GM18511 (cell line): ENCODE data around the gene SLC25A33.

Source experiments
- ATAC-seq: cut with Tn5 transposase; IDR thresholded peaks from one replicate; pipeline ENCODE4 v1.9.1; 2021; ENCODE audit warnings: mild to moderate bottlenecking, moderate library complexity; ENCODE audit not compliant: unreplicated experiment

Gene SLC25A33

GRCh38 chr1:9586147-9586766 is 47.0 kb downstream of the SLC25A33 start:
- no peak for ATAC-seq

- peak; percentile 83 for ATAC-seq
Observed at GRCh38 chr1:9588551-9589143, 49.4 kb downstream of the SLC25A33 start, which contains the start of gene TMEM201. Gene TMEM201, plus strand, starts transcription at chr1:9588911. Its CDS starts 20 bp downstream, at chr1:9588931.

GRCh38 chr1:9589144-9589718 is 50.0 kb downstream of the SLC25A33 start:
- ATAC-seq: peak; percentile 10

GRCh38 chr1:9589719-9590157 is 50.5 kb downstream of the SLC25A33 start:
- no peak for ATAC-seq

- no peak for ATAC-seq
Observed at GRCh38 chr1:9590201-9590600, 50.9 kb downstream of the SLC25A33 start.

GRCh38 chr1:9590945-9591668 is 51.8 kb downstream of the SLC25A33 start:
- ATAC-seq: no peak

GRCh38 chr1:9591669-9592509 is 52.6 kb downstream of the SLC25A33 start:
- no peak for ATAC-seq

GRCh38 chr1:9592510-9593075 is 53.3 kb downstream of the SLC25A33 start:
- ATAC-seq: no peak

GRCh38 chr1:9593147-9593491 is 53.9 kb downstream of the SLC25A33 start:
- no peak for ATAC-seq

- no peak for ATAC-seq
Observed at GRCh38 chr1:9593492-9594465, 54.5 kb downstream of the SLC25A33 start.

GRCh38 chr1:9594471-9595155 is 55.3 kb downstream of the SLC25A33 start:
- no peak for ATAC-seq

GRCh38 chr1:9595156-9595967 is 56.1 kb downstream of the SLC25A33 start:
- no peak for ATAC-seq

GRCh38 chr1:9595968-9596340 is 56.7 kb downstream of the SLC25A33 start:
- ATAC-seq: no peak

GRCh38 chr1:9596415-9597123 is 57.3 kb downstream of the SLC25A33 start:
- ATAC-seq: no peak

- no peak for ATAC-seq
Observed at GRCh38 chr1:9597361-9598315, 58.4 kb downstream of the SLC25A33 start.

- ATAC-seq: no peak
Observed at GRCh38 chr1:9598316-9598700, 59.0 kb downstream of the SLC25A33 start.
